ENCODE data around the gene TTBK2. TPM values are rescaled to one million over a fixed set of nuclear protein-coding genes. Genes with fewer than 3 reads are reported as not detected.

The TTBK2 gene
- total and polyA plus RNA-seq, 4 experiments from 2014 or later = 9.1 to 28.2 (median 18.5) TPM

DNA sequence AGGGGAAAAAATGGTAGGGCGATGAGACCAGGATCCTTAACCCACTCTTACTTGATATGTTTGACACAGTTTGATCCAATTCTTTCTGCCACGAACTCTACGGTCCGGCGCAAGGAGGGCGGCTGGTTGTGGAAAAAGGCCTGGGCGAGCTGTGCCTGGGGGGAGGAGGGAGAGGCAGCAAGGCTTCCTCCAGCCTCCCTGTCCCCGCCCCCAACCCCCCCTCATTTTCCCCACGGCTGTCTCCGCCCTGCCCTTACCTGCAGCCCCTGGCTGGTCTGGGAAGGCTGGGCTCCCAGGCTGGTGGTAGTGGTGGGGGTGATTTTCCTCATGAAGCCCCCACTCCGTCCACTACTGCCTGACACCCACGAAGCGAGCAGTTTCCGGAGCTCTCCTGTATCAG lies 191.6 kb downstream of the TTBK2 start:
- H3K27me3 ChIP-seq (ENCODE audit: insufficient read depth, low read length) = no peaks in the 10 kb centered on the region
- Mint-ChIP-seq H3K9me3 (no peaks in the 10 kb centered on the region), H3K36me3 (peaks cover 57 to 76% of the 10 kb centered on the region in 2 donors), H3K4me1 (peaks cover 0 to 4% (median 2%) of the 10 kb centered on the region in 4 donors), H3K4me3 (no peak overlapping the region), H3K27ac (no peak overlapping the region), H3K27me3 (no peaks in the 10 kb centered on the region)
- no peaks in the 10 kb centered on the region for H3K4me1 ChIP-seq (ENCODE audit: insufficient read depth, low read length)
- POLR2A ChIA-PET (ENCODE audit: partially characterized antibody) = no interaction called here
- DNase-seq = no peak
- no peak overlapping the region for H3K27ac ChIP-seq (ENCODE audit: low read depth, low read length)
- H3K36me3 ChIP-seq (ENCODE audit: insufficient read depth, low read length) = peaks cover 83% of the 10 kb centered on the region
- CTCF ChIA-PET (ENCODE audit: partially characterized antibody) = no interaction called here
- H3K4me3 ChIP-seq (ENCODE audit: low read length in 2 of 2) = no peak overlapping the region
- intact Hi-C loops (cut with micrococcal nuclease) = no loop called here
- no peaks in the 10 kb centered on the region for H3K9me3 ChIP-seq (ENCODE audit: control insufficient read depth in 1 of 2, low read length in 2 of 2)

DNA sequence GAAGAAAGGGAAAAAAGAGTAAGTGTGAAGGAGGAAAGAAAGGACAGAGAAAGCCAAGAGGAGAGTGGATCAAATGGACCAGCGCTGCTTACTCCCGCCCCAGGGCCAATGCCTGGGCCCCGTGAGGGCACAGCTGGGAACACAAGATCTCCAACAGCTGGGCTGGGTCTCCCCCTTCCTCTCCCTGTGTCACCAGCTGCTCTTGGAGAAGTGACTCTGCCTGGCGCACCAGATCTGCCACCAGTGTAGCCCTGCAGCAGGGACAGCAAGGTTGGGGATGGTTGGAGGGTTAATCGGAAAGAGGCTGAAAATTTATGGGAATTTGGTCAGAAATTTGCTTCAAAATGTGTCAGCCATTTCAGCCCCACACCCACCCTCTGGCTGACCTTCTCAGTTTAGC lies 192.0 kb downstream of the TTBK2 start:
- POLR2A ChIA-PET (ENCODE audit: partially characterized antibody) = no interaction called here
- H3K4me1 ChIP-seq (ENCODE audit: insufficient read depth, low read length) = no peaks in the 10 kb centered on the region
- CTCF ChIA-PET (ENCODE audit: partially characterized antibody) = no interaction called here
- no peak overlapping the region for H3K4me3 Mint-ChIP-seq
- no peaks in the 10 kb centered on the region for H3K27me3 Mint-ChIP-seq
- H3K9me3 Mint-ChIP-seq = no peaks in the 10 kb centered on the region
- H3K4me3 ChIP-seq (ENCODE audit: low read length in 2 of 2) = no peak overlapping the region
- H3K36me3 ChIP-seq (ENCODE audit: insufficient read depth, low read length) = peaks cover 82% of the 10 kb centered on the region
- no peak for DNase-seq
- intact Hi-C loops (cut with micrococcal nuclease) = no loop called here
- peaks cover 58 to 78% of the 10 kb centered on the region in 2 donors for H3K36me3 Mint-ChIP-seq
- H3K27ac ChIP-seq (ENCODE audit: low read depth, low read length) = no peak overlapping the region
- H3K4me1 Mint-ChIP-seq = peaks cover 0 to 3% (median 1%) of the 10 kb centered on the region in 4 donors
- H3K27ac Mint-ChIP-seq = peak overlapping the region in 1 of 7 donors; percentile 41
- H3K9me3 ChIP-seq (ENCODE audit: control insufficient read depth in 1 of 2, low read length in 2 of 2) = no peaks in the 10 kb centered on the region
- no peaks in the 10 kb centered on the region for H3K27me3 ChIP-seq (ENCODE audit: insufficient read depth, low read length)

DNA sequence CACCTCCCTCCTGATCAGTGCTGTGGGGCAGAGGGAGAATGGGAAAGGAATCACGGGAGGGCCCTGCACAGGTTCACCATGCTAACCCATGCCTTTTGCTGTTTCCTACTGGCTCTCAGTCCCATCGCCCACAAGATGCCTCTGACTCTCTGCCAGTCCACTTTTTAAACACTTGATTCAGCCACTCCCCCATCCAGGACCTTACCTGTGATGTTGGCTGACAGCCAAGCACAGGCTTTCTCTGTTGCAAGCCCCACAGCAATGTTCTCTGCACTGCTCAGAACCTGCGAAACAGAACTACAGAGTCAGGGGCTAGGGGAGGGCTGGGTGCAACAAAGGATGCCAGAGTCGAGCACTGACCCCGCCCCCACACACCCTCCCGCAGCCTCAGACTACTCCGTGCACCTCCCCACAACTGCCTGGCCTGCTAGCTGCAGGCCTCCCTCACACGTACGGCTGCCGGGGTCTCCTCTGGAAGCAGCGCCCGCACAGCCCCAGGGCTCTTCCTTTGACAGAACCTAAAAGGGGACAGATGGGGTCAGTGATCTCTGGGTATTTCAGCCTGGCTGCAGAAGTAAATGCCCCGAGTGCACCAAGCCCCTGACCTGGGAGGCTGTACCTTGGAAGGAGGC lies 192.7 kb downstream of the TTBK2 start:
- Mint-ChIP-seq H3K4me1 (peaks cover 0 to 3% (median under 1%) of the 10 kb centered on the region in 4 donors), H3K4me3 (no peak overlapping the region), H3K9me3 (no peaks in the 10 kb centered on the region), H3K27ac (peak overlapping the region in 1 of 7 donors; percentile 87), H3K36me3 (peaks cover 59 to 81% of the 10 kb centered on the region in 2 donors), H3K27me3 (no peaks in the 10 kb centered on the region)
- intact Hi-C loops (cut with micrococcal nuclease) = no loop called here
- CTCF ChIA-PET (ENCODE audit: partially characterized antibody) = no interaction called here
- POLR2A ChIA-PET (ENCODE audit: partially characterized antibody) = no interaction called here
- Histone ChIP-seq H3K27me3 (ENCODE audit: insufficient read depth, low read length) (no peaks in the 10 kb centered on the region), H3K9me3 (ENCODE audit: control insufficient read depth in 1 of 2, low read length in 2 of 2) (no peaks in the 10 kb centered on the region), H3K4me3 (ENCODE audit: low read length in 2 of 2) (no peak overlapping the region), H3K27ac (ENCODE audit: low read depth, low read length) (no peak overlapping the region), H3K36me3 (ENCODE audit: insufficient read depth, low read length) (peaks cover 77% of the 10 kb centered on the region), H3K4me1 (ENCODE audit: insufficient read depth, low read length) (no peaks in the 10 kb centered on the region)
- DNase-seq = no peak

DNA sequence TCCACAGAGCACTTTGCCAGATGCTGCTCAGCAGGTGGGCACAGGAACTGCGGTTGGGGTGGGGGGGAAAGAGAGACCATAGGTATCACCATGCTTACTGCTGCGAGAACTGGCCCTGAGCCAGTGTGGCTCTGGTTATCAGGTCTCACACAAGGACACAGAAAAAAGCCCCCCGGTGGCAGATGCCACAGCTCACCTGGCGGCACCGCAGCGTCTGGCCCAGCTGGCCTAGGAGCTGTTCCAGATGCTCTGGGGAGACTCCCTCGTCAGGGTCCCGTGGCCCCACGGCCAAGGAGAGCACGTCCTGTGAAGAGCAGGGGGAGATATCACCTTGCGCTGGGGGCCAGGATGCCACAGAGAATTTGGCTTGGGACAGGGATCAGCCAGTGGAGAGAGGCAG lies 194.5 kb downstream of the TTBK2 start:
- ChIA-PET CTCF (ENCODE audit: partially characterized antibody) (no interaction called here), POLR2A (ENCODE audit: partially characterized antibody) (no interaction called here)
- H3K27ac ChIP-seq (ENCODE audit: low read depth, low read length) = no peak overlapping the region
- no peak for DNase-seq
- no peaks in the 10 kb centered on the region for H3K27me3 ChIP-seq (ENCODE audit: insufficient read depth, low read length)
- no peak overlapping the region for H3K4me3 ChIP-seq (ENCODE audit: low read length in 2 of 2)
- no peaks in the 10 kb centered on the region for H3K4me1 ChIP-seq (ENCODE audit: insufficient read depth, low read length)
- peaks cover 60% of the 10 kb centered on the region for H3K36me3 ChIP-seq (ENCODE audit: insufficient read depth, low read length)
- Mint-ChIP-seq H3K4me3 (no peak overlapping the region), H3K27me3 (no peaks in the 10 kb centered on the region), H3K9me3 (no peaks in the 10 kb centered on the region), H3K4me1 (peaks cover 0 to 1% (median 0%) of the 10 kb centered on the region in 4 donors), H3K36me3 (peaks cover 45 to 71% of the 10 kb centered on the region in 2 donors), H3K27ac (peak overlapping the region in 1 of 7 donors; percentile 4)
- intact Hi-C loops (cut with micrococcal nuclease) = no loop called here
- no peaks in the 10 kb centered on the region for H3K9me3 ChIP-seq (ENCODE audit: control insufficient read depth in 1 of 2, low read length in 2 of 2)

DNA sequence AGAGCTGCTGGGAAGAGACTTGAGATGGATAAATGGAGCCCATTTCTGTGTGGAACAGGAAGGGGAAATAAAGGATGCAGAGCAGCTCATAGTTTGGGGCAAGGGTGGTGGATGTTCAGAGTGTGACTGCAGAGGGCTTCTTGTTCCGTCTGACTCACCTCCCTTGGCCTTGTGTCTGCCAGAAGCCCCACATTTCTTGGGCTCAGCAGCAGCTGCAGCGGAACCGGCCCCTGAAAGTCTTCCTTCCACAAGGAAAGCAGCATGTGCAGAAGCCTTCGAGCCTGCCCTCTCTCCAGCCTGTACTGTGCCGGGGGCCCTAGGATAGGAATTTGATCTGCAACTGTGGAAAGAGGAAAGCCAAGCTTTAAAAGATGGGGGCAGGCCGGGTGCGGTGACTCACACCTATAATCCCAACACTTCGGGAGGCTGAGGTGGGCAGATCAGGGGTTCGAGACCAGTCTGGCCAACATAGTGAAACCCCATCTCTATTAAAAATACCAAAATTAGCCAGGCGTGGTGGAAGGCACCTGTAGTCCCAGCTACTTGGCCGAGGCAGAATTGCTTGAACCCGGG lies 195.2 kb downstream of the TTBK2 start:
- Histone ChIP-seq H3K4me1 (ENCODE audit: insufficient read depth, low read length) (no peaks in the 10 kb centered on the region), H3K9me3 (ENCODE audit: control insufficient read depth in 1 of 2, low read length in 2 of 2) (no peaks in the 10 kb centered on the region), H3K4me3 (ENCODE audit: low read length in 2 of 2) (no peak overlapping the region), H3K27me3 (ENCODE audit: insufficient read depth, low read length) (no peaks in the 10 kb centered on the region), H3K27ac (ENCODE audit: low read depth, low read length) (no peak overlapping the region), H3K36me3 (ENCODE audit: insufficient read depth, low read length) (peaks cover 58% of the 10 kb centered on the region)
- H3K27ac Mint-ChIP-seq = no peak overlapping the region
- H3K4me3 Mint-ChIP-seq = no peak overlapping the region
- DNase-seq = no peak
- no peaks in the 10 kb centered on the region for H3K27me3 Mint-ChIP-seq
- peaks cover 0 to 1% (median 0%) of the 10 kb centered on the region in 4 donors for H3K4me1 Mint-ChIP-seq
- ChIA-PET CTCF (ENCODE audit: partially characterized antibody) (no interaction called here), POLR2A (ENCODE audit: partially characterized antibody) (no interaction called here)
- no peaks in the 10 kb centered on the region for H3K9me3 Mint-ChIP-seq
- intact Hi-C loops (cut with micrococcal nuclease) = no loop called here
- peaks cover 42 to 71% of the 10 kb centered on the region in 2 donors for H3K36me3 Mint-ChIP-seq

DNA sequence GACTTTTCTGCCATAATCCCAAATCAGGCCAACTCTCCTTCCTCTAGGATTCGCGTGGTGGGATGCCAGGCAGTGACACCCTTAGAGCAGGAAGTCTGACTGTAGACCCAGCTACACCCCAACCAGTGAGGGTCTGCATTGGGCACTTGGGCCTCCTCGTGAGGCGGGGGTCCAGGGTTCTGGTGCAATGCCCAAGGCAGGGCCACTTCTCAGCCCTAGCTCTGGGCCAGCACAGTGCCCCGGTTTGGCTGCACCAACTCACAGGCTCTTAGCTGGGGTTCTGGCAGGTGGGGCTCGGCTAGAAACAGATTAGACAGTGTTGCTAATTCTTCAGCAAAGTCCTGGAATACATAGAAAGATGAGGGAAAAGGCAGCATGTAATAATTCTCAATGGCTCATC lies 196.3 kb downstream of the TTBK2 start:
- Mint-ChIP-seq H3K4me1 (no peaks in the 10 kb centered on the region), H3K36me3 (peaks cover 43 to 68% of the 10 kb centered on the region in 2 donors), H3K9me3 (no peaks in the 10 kb centered on the region), H3K27ac (peak overlapping the region in 2 of 7 donors; percentile 7 to 57), H3K4me3 (no peak overlapping the region), H3K27me3 (no peaks in the 10 kb centered on the region)
- no peaks in the 10 kb centered on the region for H3K9me3 ChIP-seq (ENCODE audit: control insufficient read depth in 1 of 2, low read length in 2 of 2)
- intact Hi-C loops (cut with micrococcal nuclease) = no loop called here
- H3K36me3 ChIP-seq (ENCODE audit: insufficient read depth, low read length) = peaks cover 48% of the 10 kb centered on the region
- H3K4me1 ChIP-seq (ENCODE audit: insufficient read depth, low read length) = no peaks in the 10 kb centered on the region
- no peaks in the 10 kb centered on the region for H3K27me3 ChIP-seq (ENCODE audit: insufficient read depth, low read length)
- no peak overlapping the region for H3K27ac ChIP-seq (ENCODE audit: low read depth, low read length)
- H3K4me3 ChIP-seq (ENCODE audit: low read length in 2 of 2) = no peak overlapping the region
- ChIA-PET POLR2A (ENCODE audit: partially characterized antibody) (no interaction called here), CTCF (ENCODE audit: partially characterized antibody) (no interaction called here)
- no peak for DNase-seq

DNA sequence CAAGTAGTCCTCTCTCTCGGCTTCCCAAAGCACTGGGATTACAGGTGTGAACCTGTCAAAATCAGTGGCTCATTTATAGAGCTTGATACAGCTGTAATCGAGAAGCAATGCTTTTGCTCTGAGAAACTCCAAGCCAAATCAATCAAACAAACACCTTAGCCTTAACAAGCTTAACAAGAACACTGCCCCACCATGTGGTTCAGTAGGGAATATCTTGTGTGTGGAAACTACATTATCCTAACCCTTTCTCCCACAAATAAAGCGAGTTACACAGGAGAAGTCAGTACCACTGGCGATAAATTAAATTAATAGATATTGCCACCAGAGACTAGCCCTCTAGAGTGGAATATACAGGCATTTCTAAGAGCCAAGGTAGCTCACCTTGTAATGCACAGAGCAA lies 197.5 kb downstream of the TTBK2 start:
- no peak for DNase-seq
- H3K27ac Mint-ChIP-seq = peak overlapping the region in 2 of 7 donors; percentile 42 to 46
- H3K4me3 Mint-ChIP-seq = no peak overlapping the region
- Histone ChIP-seq H3K9me3 (ENCODE audit: control insufficient read depth in 1 of 2, low read length in 2 of 2) (no peaks in the 10 kb centered on the region), H3K4me3 (ENCODE audit: low read length in 2 of 2) (no peak overlapping the region), H3K27ac (ENCODE audit: low read depth, low read length) (no peak overlapping the region), H3K36me3 (ENCODE audit: insufficient read depth, low read length) (peaks cover 40% of the 10 kb centered on the region), H3K27me3 (ENCODE audit: insufficient read depth, low read length) (no peaks in the 10 kb centered on the region), H3K4me1 (ENCODE audit: insufficient read depth, low read length) (no peaks in the 10 kb centered on the region)
- H3K36me3 Mint-ChIP-seq = peaks cover 39 to 58% of the 10 kb centered on the region in 2 donors
- intact Hi-C loops (cut with micrococcal nuclease) = no loop called here
- POLR2A ChIA-PET (ENCODE audit: partially characterized antibody) = no interaction called here
- no peaks in the 10 kb centered on the region for H3K27me3 Mint-ChIP-seq
- CTCF ChIA-PET (ENCODE audit: partially characterized antibody) = no interaction called here
- H3K9me3 Mint-ChIP-seq = no peaks in the 10 kb centered on the region
- no peaks in the 10 kb centered on the region for H3K4me1 Mint-ChIP-seq
